Neural cell (in vitro differentiated cells): ENCODE measurements around the gene CLCNKB.

Source experiments
- CTCF ChIP-seq: fragments of 450-650 bp; IDR thresholded peaks from 2 replicates; pipeline ENCODE4 v1.5.1; 2014; ENCODE audit warnings: antibody characterized with exemption, mild to moderate bottlenecking, moderate library complexity; ENCODE audit not compliant: poor library complexity, severe bottlenecking
- EP300 ChIP-seq: fragments of 450-650 bp; conservative IDR thresholded peaks from 2 replicates; pipeline ENCODE4 v1.6.1; 2014; ENCODE audit warnings: antibody characterized with exemption, mild to moderate bottlenecking, moderate library complexity; ENCODE audit not compliant: poor library complexity, severe bottlenecking
- EZH2 ChIP-seq: fragments of 200-600, 300-800 bp; shearing (Covaris generic), sonication (generic); IDR thresholded peaks from 2 replicates; pipeline ENCODE4 v1.6.1; 2014; ENCODE audit warnings: antibody characterized with exemption, low read length, borderline replicate concordance, mild to moderate bottlenecking; ENCODE audit not compliant: insufficient read depth, poor library complexity, severe bottlenecking
- MXI1 ChIP-seq: fragments of 450-650 bp; conservative IDR thresholded peaks from 2 replicates; pipeline ENCODE4 v1.6.1; 2014; ENCODE audit warnings: antibody characterized with exemption, mild to moderate bottlenecking; ENCODE audit not compliant: poor library complexity, severe bottlenecking
- POLR2AphosphoS5 ChIP-seq: IDR thresholded peaks from 2 replicates; pipeline ENCODE4 v1.6.1; 2012
- RAD21 ChIP-seq: fragments of 450-650 bp; conservative IDR thresholded peaks from 2 replicates; pipeline ENCODE4 v1.6.1; 2014; ENCODE audit warnings: antibody characterized with exemption, mild to moderate bottlenecking, moderate library complexity
- REST ChIP-seq: IDR thresholded peaks from 2 replicates; pipeline ENCODE4 v1.6.1; 2012; ENCODE audit warnings: borderline replicate concordance
- SMC3 ChIP-seq: fragments of 450-650 bp; conservative IDR thresholded peaks from 2 replicates; pipeline ENCODE4 v1.6.1; 2014; ENCODE audit warnings: antibody characterized with exemption, mild to moderate bottlenecking, moderate library complexity; ENCODE audit not compliant: poor library complexity
- TAF1 ChIP-seq: IDR thresholded peaks from 2 replicates; pipeline ENCODE4 v1.6.1; 2012; ENCODE audit warnings: low read depth

GRCh38 chr1:16091296-16091695 lies 47.7 kb downstream of the CLCNKB start:
- TF ChIP-seq CTCF (no peak), POLR2AphosphoS5 (no peak), EZH2 (no peak), RAD21 (no peak), EP300 (no peak), REST (no peak), TAF1 (no peak), MXI1 (no peak), SMC3 (no peak)
